Ascending aorta (tissue), 2 donors: ENCODE measurements around the gene RNF157. TPM values are rescaled to one million over a fixed set of nuclear protein-coding genes. Genes with fewer than 3 reads are reported as not detected.
"Not testable (repeated sequence)": the region's sequence is repeated elsewhere in the genome, so short reads cannot be mapped to it uniquely, and the experiment has no call there.

Experiments used
- DNase-seq, 2 donors: peaks; one replicate each; pipeline ENCODE4 v3.0.0-alpha.2; 2019; ENCODE audit warnings: low spot score in 2 of 2
- H3K27ac ChIP-seq, 2 donors: fragments of 200-600 bp; sonication (generic); one replicate each; pipeline ENCODE4 v1.5.1; 2016 to 2017; ENCODE audit warnings: mild to moderate bottlenecking in 1 of 2
- H3K27me3 ChIP-seq: fragments of 200-600 bp; sonication (generic); one replicate; pipeline ENCODE4 v1.5.1; 2017
- H3K36me3 ChIP-seq, 2 donors: fragments of 200-600 bp; sonication (generic); one replicate each; pipeline ENCODE4 v1.5.1; 2016
- H3K4me1 ChIP-seq, 2 donors: fragments of 200-600 bp; sonication (generic); one replicate each; pipeline ENCODE4 v1.5.1; 2016 to 2017; ENCODE audit warnings: mild to moderate bottlenecking in 1 of 2
- H3K4me3 ChIP-seq, 2 donors: fragments of 200-600 bp; sonication (generic); one replicate each; pipeline ENCODE4 v1.5.1; 2016 to 2017; ENCODE audit warnings: mild to moderate bottlenecking in 1 of 2
- H3K9me3 ChIP-seq, 2 donors: fragments of 200-600 bp; sonication (generic); one replicate each; pipeline ENCODE4 v1.5.1; 2016
- intact Hi-C: fragments of 100-400 bp; cut with DNase I; formaldehyde crosslinking; loops from one replicate; pipeline ENCODE4 v1.15.1; 2023
- total RNA-seq: library from RNA; depleted of rRNA; stranded (reverse); fragments of >200 nt; gene quantifications from one replicate; pipeline ENCODE4 v1.1.0, GENCODE V29; 2016
- TF ChIP-seq, protein P1 (sequence below), 3 experiments: fragments of 200-600 bp in 2 of 3; fragments of 450-650 bp in 1 of 3; sonication (generic) in 2 of 3; IDR thresholded peaks; one replicate each; pipeline ENCODE4 v1.5.1; 2016 to 2019; ENCODE audit warnings: antibody characterized with exemption in 3 of 3, mild to moderate bottlenecking in 1 of 3, moderate library complexity in 1 of 3

RNF157 gene
- total RNA-seq, 1 donor from 2014 or later, result 2.4 TPM

DNA sequence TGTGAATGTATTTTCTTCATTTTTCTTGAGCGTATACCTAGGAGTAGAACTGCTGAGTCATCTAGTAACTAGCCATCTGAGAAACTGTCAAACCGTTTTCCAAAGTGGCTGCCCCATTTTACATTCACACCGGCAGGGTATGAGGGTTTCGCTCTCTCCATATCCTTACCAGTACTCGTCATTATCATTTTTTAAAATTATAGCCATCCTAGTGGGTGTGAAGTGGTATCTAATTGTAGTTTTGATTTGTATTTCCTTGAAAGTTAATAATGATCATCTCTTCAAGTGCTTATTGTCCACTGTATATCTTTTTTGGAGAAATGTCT is 6.0 kb downstream of the RNF157 start:
- no peaks in the 10 kb centered on the region for H3K27me3 ChIP-seq
- H3K27ac ChIP-seq, result no peak overlapping the region
- H3K4me1 ChIP-seq, result no peaks in the 10 kb centered on the region
- H3K36me3 ChIP-seq, result no peaks in the 10 kb centered on the region
- TF ChIP-seq, protein P1, sequence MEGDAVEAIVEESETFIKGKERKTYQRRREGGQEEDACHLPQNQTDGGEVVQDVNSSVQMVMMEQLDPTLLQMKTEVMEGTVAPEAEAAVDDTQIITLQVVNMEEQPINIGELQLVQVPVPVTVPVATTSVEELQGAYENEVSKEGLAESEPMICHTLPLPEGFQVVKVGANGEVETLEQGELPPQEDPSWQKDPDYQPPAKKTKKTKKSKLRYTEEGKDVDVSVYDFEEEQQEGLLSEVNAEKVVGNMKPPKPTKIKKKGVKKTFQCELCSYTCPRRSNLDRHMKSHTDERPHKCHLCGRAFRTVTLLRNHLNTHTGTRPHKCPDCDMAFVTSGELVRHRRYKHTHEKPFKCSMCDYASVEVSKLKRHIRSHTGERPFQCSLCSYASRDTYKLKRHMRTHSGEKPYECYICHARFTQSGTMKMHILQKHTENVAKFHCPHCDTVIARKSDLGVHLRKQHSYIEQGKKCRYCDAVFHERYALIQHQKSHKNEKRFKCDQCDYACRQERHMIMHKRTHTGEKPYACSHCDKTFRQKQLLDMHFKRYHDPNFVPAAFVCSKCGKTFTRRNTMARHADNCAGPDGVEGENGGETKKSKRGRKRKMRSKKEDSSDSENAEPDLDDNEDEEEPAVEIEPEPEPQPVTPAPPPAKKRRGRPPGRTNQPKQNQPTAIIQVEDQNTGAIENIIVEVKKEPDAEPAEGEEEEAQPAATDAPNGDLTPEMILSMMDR (IDR thresholded peaks at IDR 0.05), result no peak
- no peak for DNase-seq
- no peaks in the 10 kb centered on the region for H3K9me3 ChIP-seq
- intact Hi-C loops, result no loop called here
- H3K4me3 ChIP-seq, result no peak overlapping the region

DNA sequence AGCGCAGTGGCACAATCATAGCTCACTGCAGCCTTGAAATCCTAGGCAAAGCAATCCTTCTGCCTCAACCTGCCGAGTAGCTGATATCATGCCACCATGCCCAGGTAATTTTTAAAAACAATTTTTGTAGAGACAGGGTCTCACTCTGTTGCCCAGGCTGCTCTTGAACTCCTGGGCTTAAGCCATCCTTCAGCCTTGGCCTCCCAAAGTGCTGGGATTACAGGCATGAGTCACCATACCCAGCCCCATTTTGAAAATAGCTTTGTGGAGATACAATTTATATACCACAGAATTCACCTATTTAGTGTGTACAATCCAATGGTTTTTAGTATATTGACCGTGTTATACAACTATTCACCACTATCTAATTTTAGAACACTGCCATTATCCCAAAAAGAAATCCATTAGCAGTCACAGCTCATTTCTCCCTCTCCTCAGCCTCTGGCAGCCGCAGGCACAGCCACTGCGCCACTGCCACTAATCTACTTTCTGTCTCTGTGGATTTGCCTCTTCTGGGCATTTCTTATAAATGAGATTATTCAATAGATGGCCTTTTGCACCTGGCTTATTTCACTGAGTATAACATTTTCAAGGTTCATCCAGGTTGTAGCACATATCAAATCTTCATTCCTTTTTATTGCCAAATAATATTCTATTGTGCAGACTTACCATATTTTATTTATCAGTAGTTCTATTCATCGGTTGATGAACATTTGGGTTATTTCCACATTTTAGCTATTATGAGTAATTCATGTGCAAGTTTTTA is 6.5 kb downstream of the RNF157 start:
- Histone ChIP-seq H3K9me3 (no peaks in the 10 kb centered on the region), H3K4me3 (no peak overlapping the region), H3K36me3 (no peaks in the 10 kb centered on the region), H3K27ac (no peak overlapping the region), H3K4me1 (no peaks in the 10 kb centered on the region), H3K27me3 (no peaks in the 10 kb centered on the region)
- TF ChIP-seq, protein P1 (IDR thresholded peaks at IDR 0.05), result no peak
- no peak for DNase-seq
- intact Hi-C loops, result no loop called here

DNA sequence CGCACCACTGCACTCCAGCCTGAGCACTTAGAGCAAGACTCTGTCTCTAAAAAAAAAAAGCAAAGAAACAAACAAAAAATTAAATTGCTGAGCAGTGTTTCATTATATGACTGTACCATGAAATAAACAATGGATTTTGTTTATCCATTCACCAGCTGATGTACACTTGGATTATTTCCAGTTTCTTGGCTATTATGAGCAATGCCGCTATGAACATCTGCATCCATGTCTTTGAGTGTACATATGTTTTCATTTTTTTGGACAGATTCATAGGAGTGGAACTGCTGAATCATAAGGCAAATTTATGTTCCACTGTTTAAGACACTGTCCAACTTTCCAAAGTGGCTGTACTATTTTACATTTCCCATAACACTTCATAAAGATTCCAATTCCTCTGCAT is 8.0 kb downstream of the RNF157 start:
- TF ChIP-seq, protein P1 (IDR thresholded peaks at IDR 0.05), result no peak
- intact Hi-C loops, result no loop called here
- H3K27ac ChIP-seq, result no peak overlapping the region
- H3K36me3 ChIP-seq, result no peaks in the 10 kb centered on the region
- no peaks in the 10 kb centered on the region for H3K27me3 ChIP-seq
- H3K4me3 ChIP-seq, result no peak overlapping the region
- no peaks in the 10 kb centered on the region for H3K9me3 ChIP-seq
- no peaks in the 10 kb centered on the region for H3K4me1 ChIP-seq
- DNase-seq, result no peak

DNA sequence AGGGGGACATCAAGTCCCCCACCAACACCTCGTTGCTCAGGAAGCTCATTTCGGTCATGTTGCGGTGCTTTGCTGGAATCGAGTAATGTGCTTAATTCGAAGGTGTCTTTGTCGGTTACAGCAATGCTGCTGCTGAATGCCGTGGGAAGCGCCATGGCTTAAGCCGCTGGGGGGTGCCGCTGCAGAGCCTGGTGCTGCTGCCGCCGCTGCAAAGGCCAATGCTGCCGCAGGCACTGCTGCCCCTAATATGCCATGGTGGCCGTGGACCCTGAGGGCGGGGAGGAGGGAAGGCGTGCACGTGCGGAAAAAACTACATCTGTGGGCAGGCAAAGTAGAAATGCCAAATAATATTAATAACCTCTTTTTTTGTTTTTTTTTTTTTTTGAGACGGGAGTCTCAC is 13.5 kb downstream of the RNF157 start:
- intact Hi-C loops, H3K9me3 ChIP-seq, H3K4me3 ChIP-seq, H3K27ac ChIP-seq, H3K27me3 ChIP-seq, DNase-seq, H3K4me1 ChIP-seq, H3K36me3 ChIP-seq: not testable (repeated sequence)

DNA sequence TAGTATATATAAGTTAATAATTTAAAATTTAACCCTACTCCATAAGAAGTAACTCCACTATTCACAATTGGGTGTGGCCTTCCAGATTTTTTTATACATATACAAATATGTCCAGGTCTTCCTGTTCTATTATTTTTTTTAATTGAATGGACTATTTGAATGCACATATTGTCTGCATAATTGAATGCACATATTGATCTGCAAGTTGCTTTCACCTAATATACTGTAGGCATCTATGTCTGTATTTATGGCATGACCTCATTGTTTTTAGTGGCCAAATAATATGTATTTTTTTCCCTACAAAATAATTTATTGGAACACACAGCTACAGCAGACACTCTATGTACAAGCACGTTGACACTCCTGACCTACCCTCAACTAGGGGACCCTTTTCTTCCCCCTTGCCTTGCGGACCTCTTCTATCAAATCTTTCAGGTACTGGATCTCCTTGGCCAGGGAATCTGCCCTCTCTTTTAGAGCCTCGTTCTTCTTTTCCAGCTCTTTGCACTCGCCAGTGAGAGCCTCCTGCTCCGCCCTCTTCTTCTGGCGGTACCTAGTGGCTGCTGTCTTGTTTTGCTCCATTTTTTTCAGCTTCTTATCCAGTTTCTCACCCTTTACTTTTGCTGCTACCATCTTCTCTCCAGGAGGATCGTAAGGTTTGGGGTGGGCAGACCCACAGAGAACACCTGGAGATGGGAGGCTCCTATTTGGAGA is 14.8 kb downstream of the RNF157 start:
- intact Hi-C loops, H3K4me1 ChIP-seq, H3K27me3 ChIP-seq, H3K9me3 ChIP-seq, H3K27ac ChIP-seq, H3K4me3 ChIP-seq, H3K36me3 ChIP-seq, DNase-seq: not testable (repeated sequence)

DNA sequence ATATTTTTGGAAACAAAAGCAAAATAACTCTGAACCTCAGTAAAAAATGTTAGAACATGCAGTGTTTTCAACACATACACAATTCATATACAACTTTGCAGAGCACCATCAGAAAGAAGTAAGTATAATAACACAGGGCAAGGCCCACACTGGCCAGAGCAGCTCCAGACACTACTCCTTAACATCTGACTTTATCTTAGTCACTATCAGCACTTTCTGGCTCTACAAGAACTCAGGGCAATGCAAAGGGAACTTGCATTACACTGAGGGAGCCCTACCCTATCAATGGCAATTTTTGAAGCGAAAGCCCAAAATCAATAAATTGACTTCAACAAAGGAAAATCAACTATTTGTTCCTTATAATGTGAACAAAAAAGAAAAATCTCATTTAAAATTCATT is 16.5 kb downstream of the RNF157 start:
- Histone ChIP-seq H3K4me1 (no peaks in the 10 kb centered on the region), H3K36me3 (no peaks in the 10 kb centered on the region), H3K27me3 (no peaks in the 10 kb centered on the region), H3K9me3 (no peaks in the 10 kb centered on the region), H3K27ac (no peak overlapping the region), H3K4me3 (no peak overlapping the region)
- intact Hi-C loops, result no loop called here
- no peak for DNase-seq
- TF ChIP-seq, protein P1 (IDR thresholded peaks at IDR 0.05), result no peak
